Natural killer cell (primary cell): Measurements from ENCODE around the gene BOD1. TPM values are rescaled to one million over a fixed set of nuclear protein-coding genes. Genes with fewer than 3 reads are reported as not detected.

Experiments
- ATAC-seq, 3 donors: fragments of 150-1000 bp in 2 of 3; fragments of 200-7000 bp in 1 of 3; cut with Tn5 transposase; 1 replicate in 1 of 3; 2 replicates in 2 of 3; pipeline ENCODE4 v1.10.0; 2021; ENCODE audit warnings: mild to moderate bottlenecking in 2 of 3, moderate library complexity in 2 of 3
- DNase-seq, 2 donors: peaks; one replicate each; pipeline versions ENCODE4 v3.0.0 to v3.0.0-alpha.2; 2013 to 2021; ENCODE audit warnings: mixed read lengths in 1 of 2
- H3K27ac ChIP-seq: one replicate; pipeline ENCODE4 v1.5.1; 2013; ENCODE audit warnings: mild to moderate bottlenecking, low read length
- H3K27me3 ChIP-seq: one replicate; pipeline ENCODE4 v1.6.1; 2013; ENCODE audit warnings: low read length; ENCODE audit not compliant: control insufficient read depth, insufficient read depth
- H3K36me3 ChIP-seq: one replicate; pipeline ENCODE4 v1.6.1; 2013; ENCODE audit warnings: low read length; ENCODE audit not compliant: control insufficient read depth, insufficient read depth
- H3K4me1 ChIP-seq: one replicate; pipeline ENCODE4 v1.6.1; 2013; ENCODE audit warnings: low read length; ENCODE audit not compliant: control insufficient read depth, insufficient read depth
- H3K4me3 ChIP-seq: one replicate; pipeline ENCODE4 v1.5.1; 2013; ENCODE audit warnings: low read length
- H3K9me3 ChIP-seq: one replicate; pipeline ENCODE4 v1.6.1; 2013; ENCODE audit warnings: low read length; ENCODE audit not compliant: control insufficient read depth, insufficient read depth
- H3K27ac Mint-ChIP-seq, 2 donors: one replicate each; pipeline ENCODE4 v1.8.0; 2022; ENCODE audit warnings: mild to moderate bottlenecking in 2 of 2, mixed read lengths in 2 of 2, moderate library complexity in 1 of 2
- H3K27me3 Mint-ChIP-seq, 2 donors: one replicate each; pipeline ENCODE4 v1.8.0; 2022; ENCODE audit warnings: low read depth in 2 of 2, mixed read lengths in 2 of 2
- H3K36me3 Mint-ChIP-seq: one replicate; pipeline ENCODE4 v1.8.0; 2022; ENCODE audit warnings: mixed read lengths
- H3K4me1 Mint-ChIP-seq, 2 donors: one replicate each; pipeline ENCODE4 v1.8.0; 2022; ENCODE audit warnings: mixed read lengths in 2 of 2
- H3K4me3 Mint-ChIP-seq: one replicate; pipeline ENCODE4 v1.8.0; 2022; ENCODE audit warnings: mild to moderate bottlenecking, moderate library complexity, mixed read lengths
- H3K9me3 Mint-ChIP-seq, 2 donors: one replicate each; pipeline ENCODE4 v1.8.0; 2022; ENCODE audit warnings: mixed read lengths in 2 of 2
- WGBS: methylation state at CpG from one replicate; pipeline ENCODE4 v1.1.7; 2013; ENCODE audit warnings: missing lambda C conversion rate; ENCODE audit not compliant: insufficient coverage; 5-methylcytosine and 5-hydroxymethylcytosine counted together
- intact Hi-C: fragments of 100-400 bp; cut with micrococcal nuclease; formaldehyde crosslinking; loops from one replicate; pipeline ENCODE4 v1.14.2; 2022
- total RNA-seq, 4 donors: library from RNA; stranded (reverse); fragments of 120-200 nt in 1 of 4; gene quantifications; one replicate each; pipeline versions ENCODE4 v1.2.3 to v1.2.4, GENCODE V29; 2013 to 2022
- TF ChIP-seq, protein P1 (sequence below): fragments of 200-600 bp; IDR thresholded peaks from one replicate; pipeline ENCODE4 v1.8.0; 2022; ENCODE audit warnings: antibody characterized with exemption

BOD1 gene
- total RNA-seq, 3 donors from 2014 or later (not counting 1 experiment from before 2014, with no cell fraction given): 11.0 to 19.9 (median 16.6) TPM

DNA sequence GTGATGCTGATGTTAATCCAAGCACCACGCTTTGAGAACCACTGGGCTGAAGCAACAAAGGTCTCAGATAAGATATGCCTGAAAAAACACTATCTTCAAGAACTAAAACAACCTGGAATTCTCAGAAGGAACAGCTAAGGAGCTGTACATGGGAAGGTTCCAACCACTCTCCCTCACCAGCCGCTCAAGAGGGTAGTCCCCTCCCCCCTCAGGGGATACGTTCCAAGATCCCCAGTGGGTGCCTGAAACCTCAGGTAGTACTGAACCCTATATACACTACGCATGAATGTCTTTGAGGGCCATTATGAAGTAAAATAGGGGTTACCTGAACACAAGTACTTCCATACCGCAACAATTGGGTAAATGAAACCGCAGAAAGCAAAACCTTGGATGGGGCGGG, 1.9 kb downstream of the BOD1 start:
- Mint-ChIP-seq H3K27me3 (no peaks in the 10 kb centered on the region), H3K36me3 (no peaks in the 10 kb centered on the region), H3K4me3 (peak overlapping the region; percentile 84), H3K9me3 (no peaks in the 10 kb centered on the region), H3K27ac (peak overlapping the region in 1 of 2 donors; percentile 93), H3K4me1 (peaks cover 36 to 40% of the 10 kb centered on the region in 2 donors)
- intact Hi-C loops: no loop called here
- no peaks in the 10 kb centered on the region for H3K9me3 ChIP-seq
- peaks cover 21% of the 10 kb centered on the region for H3K36me3 ChIP-seq
- H3K4me3 ChIP-seq: no peak overlapping the region
- 97% methylated on average over 6 of the region's 7 CpGs for WGBS
- no peak for DNase-seq
- H3K27ac ChIP-seq: no peak overlapping the region
- TF ChIP-seq, protein P1, sequence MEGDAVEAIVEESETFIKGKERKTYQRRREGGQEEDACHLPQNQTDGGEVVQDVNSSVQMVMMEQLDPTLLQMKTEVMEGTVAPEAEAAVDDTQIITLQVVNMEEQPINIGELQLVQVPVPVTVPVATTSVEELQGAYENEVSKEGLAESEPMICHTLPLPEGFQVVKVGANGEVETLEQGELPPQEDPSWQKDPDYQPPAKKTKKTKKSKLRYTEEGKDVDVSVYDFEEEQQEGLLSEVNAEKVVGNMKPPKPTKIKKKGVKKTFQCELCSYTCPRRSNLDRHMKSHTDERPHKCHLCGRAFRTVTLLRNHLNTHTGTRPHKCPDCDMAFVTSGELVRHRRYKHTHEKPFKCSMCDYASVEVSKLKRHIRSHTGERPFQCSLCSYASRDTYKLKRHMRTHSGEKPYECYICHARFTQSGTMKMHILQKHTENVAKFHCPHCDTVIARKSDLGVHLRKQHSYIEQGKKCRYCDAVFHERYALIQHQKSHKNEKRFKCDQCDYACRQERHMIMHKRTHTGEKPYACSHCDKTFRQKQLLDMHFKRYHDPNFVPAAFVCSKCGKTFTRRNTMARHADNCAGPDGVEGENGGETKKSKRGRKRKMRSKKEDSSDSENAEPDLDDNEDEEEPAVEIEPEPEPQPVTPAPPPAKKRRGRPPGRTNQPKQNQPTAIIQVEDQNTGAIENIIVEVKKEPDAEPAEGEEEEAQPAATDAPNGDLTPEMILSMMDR: no peak
- H3K4me1 ChIP-seq: peaks cover 11% of the 10 kb centered on the region
- no peaks in the 10 kb centered on the region for H3K27me3 ChIP-seq
- no peak for ATAC-seq

DNA sequence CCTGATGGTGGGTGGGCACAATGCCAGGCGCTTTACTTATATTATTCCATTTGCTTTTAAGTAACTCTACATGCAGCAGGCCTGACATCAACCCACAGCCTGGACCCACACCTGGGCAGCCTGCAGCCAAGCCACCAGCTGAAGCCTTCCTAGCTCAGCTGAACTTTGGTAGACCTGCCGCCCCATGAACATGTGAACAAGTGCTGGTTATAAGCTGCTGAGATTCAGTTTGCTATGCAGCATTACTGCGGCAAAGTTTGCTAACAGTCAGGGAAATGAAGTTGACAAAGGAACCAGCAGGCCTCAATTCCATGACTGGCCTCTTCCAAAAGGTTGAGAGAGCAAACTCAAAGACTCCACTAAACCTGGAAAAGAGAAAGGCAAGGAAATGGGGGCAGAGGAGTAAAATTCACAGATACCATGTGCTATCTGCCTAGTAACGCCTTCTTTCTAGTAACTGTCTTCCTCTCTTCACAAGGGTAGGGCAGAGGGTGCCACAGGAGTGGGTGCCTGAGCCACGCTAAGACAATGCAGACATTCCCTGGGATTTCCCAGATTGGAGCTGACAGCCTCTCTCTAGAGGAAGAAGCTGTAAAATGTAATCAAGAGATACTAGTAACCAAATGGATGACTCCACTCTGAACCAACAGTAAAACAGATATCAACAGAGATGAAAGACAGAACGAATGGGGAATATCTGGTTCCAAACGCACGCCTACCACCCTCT, 2.9 kb downstream of the BOD1 start:
- Mint-ChIP-seq H3K36me3 (no peaks in the 10 kb centered on the region), H3K4me3 (no peak overlapping the region), H3K4me1 (peaks cover 40 to 44% of the 10 kb centered on the region in 2 donors), H3K27me3 (no peaks in the 10 kb centered on the region), H3K27ac (peak overlapping the region in 1 of 2 donors; percentile 93), H3K9me3 (no peaks in the 10 kb centered on the region)
- H3K36me3 ChIP-seq: peaks cover 30% of the 10 kb centered on the region
- WGBS: 93% methylated on average over 8 of the region's 8 CpGs
- intact Hi-C loops: no loop called here
- no peak overlapping the region for H3K27ac ChIP-seq
- H3K4me1 ChIP-seq: peaks cover 11% of the 10 kb centered on the region
- no peaks in the 10 kb centered on the region for H3K9me3 ChIP-seq
- no peak overlapping the region for H3K4me3 ChIP-seq
- H3K27me3 ChIP-seq: no peaks in the 10 kb centered on the region
- TF ChIP-seq, protein P1: no peak
- DNase-seq (no peak), ATAC-seq (no peak)

DNA sequence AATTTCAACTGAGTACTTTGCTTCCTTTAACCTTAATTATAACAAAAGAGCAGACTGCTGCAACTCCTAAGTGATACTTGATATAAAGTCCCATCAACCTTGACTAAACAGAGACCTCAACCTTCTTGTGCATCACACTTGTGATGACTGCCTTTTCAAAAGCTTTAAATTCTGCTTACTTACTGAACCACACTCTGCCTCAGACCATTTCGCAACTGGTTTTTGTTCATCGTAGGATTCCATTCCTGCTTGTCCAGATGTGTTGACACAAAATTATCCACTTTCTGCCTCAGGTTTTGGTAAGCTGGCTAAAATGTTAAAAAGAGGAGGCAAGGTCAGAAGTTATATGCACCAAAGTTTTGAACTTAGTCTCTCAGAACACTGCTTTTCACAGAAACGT, 3.5 kb downstream of the BOD1 start:
- intact Hi-C loops: no loop called here
- Histone ChIP-seq H3K9me3 (no peaks in the 10 kb centered on the region), H3K27me3 (no peaks in the 10 kb centered on the region), H3K4me1 (peaks cover 11% of the 10 kb centered on the region), H3K27ac (no peak overlapping the region), H3K4me3 (no peak overlapping the region), H3K36me3 (peaks cover 36% of the 10 kb centered on the region)
- no peak for DNase-seq
- Mint-ChIP-seq H3K27ac (no peak overlapping the region), H3K9me3 (no peaks in the 10 kb centered on the region), H3K4me3 (no peak overlapping the region), H3K36me3 (peaks cover 4% of the 10 kb centered on the region), H3K27me3 (no peaks in the 10 kb centered on the region), H3K4me1 (peaks cover 40 to 44% of the 10 kb centered on the region in 2 donors)
- TF ChIP-seq, protein P1: no peak
- WGBS: 94% methylated on average over 3 of the region's 3 CpGs
- no peak for ATAC-seq

DNA sequence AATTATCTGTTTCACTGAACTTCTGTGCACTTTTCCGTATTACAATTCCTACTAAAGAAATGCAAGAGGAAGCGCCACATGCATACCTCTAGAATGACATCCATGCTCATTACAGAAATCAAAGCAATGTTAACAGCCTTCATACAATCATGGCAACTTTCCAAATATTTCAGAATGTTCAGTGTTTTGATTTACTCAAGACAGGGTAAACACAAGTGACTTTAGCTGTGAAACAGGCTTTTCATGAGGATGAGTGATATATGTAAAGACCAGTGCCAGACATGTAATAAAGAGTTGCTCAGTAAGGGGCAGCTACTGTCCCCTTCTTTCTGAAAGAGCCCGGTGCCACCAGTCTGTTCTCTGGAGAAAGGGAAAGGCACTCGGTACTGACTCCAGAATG, 4.7 kb downstream of the BOD1 start:
- Mint-ChIP-seq H3K36me3 (peaks cover 8% of the 10 kb centered on the region), H3K27me3 (no peaks in the 10 kb centered on the region), H3K4me1 (peaks cover 37 to 39% of the 10 kb centered on the region in 2 donors), H3K4me3 (no peak overlapping the region), H3K27ac (no peak overlapping the region), H3K9me3 (no peaks in the 10 kb centered on the region)
- H3K9me3 ChIP-seq: no peaks in the 10 kb centered on the region
- DNase-seq (no peak), ATAC-seq (no peak)
- H3K4me1 ChIP-seq: peaks cover 8% of the 10 kb centered on the region
- WGBS: 98% methylated on average over 3 of the region's 4 CpGs
- TF ChIP-seq, protein P1: no peak
- no peak overlapping the region for H3K27ac ChIP-seq
- no peaks in the 10 kb centered on the region for H3K27me3 ChIP-seq
- intact Hi-C loops: no loop called here
- peaks cover 47% of the 10 kb centered on the region for H3K36me3 ChIP-seq
- no peak overlapping the region for H3K4me3 ChIP-seq
